HepG2 (cell line): ENCODE results near the gene ETV2. TPM values are rescaled to one million over a fixed set of nuclear protein-coding genes. Genes with fewer than 3 reads are reported as not detected.

Experiments
- ELF4 ChIP-seq: sonication (generic); formaldehyde crosslinking; IDR thresholded peaks from 2 replicates; pipeline ENCODE4 v1.5.0; 2020; ENCODE audit warnings: missing genetic modification reagents, mild to moderate bottlenecking, moderate library complexity, borderline replicate concordance
- FOXC1 ChIP-seq: sonication (generic); formaldehyde crosslinking; IDR thresholded peaks from 2 replicates; pipeline ENCODE4 v1.8.0; 2022; ENCODE audit warnings: mild to moderate bottlenecking, missing genetic modification reagents, borderline replicate concordance
- GABPB1 ChIP-seq: IDR thresholded peaks from 2 replicates; pipeline ENCODE4 v1.6.1; 2016; ENCODE audit warnings: mild to moderate bottlenecking, missing genetic modification reagents, moderate library complexity, missing compliant biosample characterization
- GATAD2A ChIP-seq: IDR thresholded peaks from 2 replicates; pipeline ENCODE4 v1.6.1; 2016
- HOMEZ ChIP-seq: IDR thresholded peaks from 2 replicates; pipeline ENCODE4 v1.6.1; 2016; ENCODE audit warnings: low read depth
- KDM3A ChIP-seq: IDR thresholded peaks from 2 replicates; pipeline ENCODE4 v1.6.1; 2018; ENCODE audit warnings: low read depth, missing compliant biosample characterization
- SOX6 ChIP-seq, 2 experiments: fragments of 450-650 bp in 1 of 2; sonication (generic) in 1 of 2; formaldehyde crosslinking in 1 of 2; IDR thresholded peaks; 2 replicates each; pipeline versions ENCODE4 v1.4.0 to v1.6.1; 2017 to 2020; ENCODE audit warnings: antibody characterized with exemption in 1 of 2, mild to moderate bottlenecking in 1 of 2, missing genetic modification reagents in 1 of 2
- ZSCAN30 ChIP-seq: sonication (generic); formaldehyde crosslinking; IDR thresholded peaks from 2 replicates; pipeline ENCODE4 v1.5.0; 2020; ENCODE audit warnings: mild to moderate bottlenecking, missing genetic modification reagents
- polyA plus RNA-seq, 8 experiments: library from polyadenylated mRNA; depleted of rRNA in 3 of 8; stranded (reverse) in 7 of 8; unstranded in 1 of 8; fragments of >200 nt; fragmentation: Illumina TruSeq in 4 of 8; extraction: Trizol in 4 of 8; gene quantifications; 2 replicates each; pipeline versions ENCODE4 v1.2.1 to v1.2.3, GENCODE V29; 2011 to 2016; ENCODE audit warnings: low read depth in 4 of 8, missing spikeins in 1 of 8, mixed read lengths in 1 of 8; ENCODE audit not compliant: insufficient read depth in 1 of 8
- total RNA-seq, 5 experiments: library from RNA; depleted of rRNA; stranded (reverse); fragments of >200 nt; fragmentation: Illumina TruSeq; extraction: Trizol; gene quantifications; 2 replicates each; pipeline ENCODE4 v1.2.3, GENCODE V29; 2016; ENCODE audit warnings: low read depth in 1 of 5
- TF ChIP-seq, protein P1 (sequence below): sonication (generic); IDR thresholded peaks from 2 replicates; pipeline ENCODE4 v1.6.1; 2016; ENCODE audit warnings: low read depth, borderline replicate concordance
- TF ChIP-seq, protein P2 (sequence below): sonication (generic); formaldehyde crosslinking; IDR thresholded peaks from 2 replicates; pipeline ENCODE4 v1.8.1; 2023; ENCODE audit warnings: mild to moderate bottlenecking, missing genetic modification reagents
- TF ChIP-seq, protein P3 (sequence below): sonication (generic); formaldehyde crosslinking; IDR thresholded peaks from 2 replicates; pipeline ENCODE4 v1.5.0; 2020; ENCODE audit warnings: mild to moderate bottlenecking, missing genetic modification reagents
- TF ChIP-seq, protein P4 (sequence below): sonication (generic); formaldehyde crosslinking; IDR thresholded peaks from 2 replicates; pipeline ENCODE4 v1.5.0; 2020; ENCODE audit warnings: missing genetic modification reagents
- TF ChIP-seq, protein P5 (sequence below): sonication (generic); formaldehyde crosslinking; IDR thresholded peaks from 2 replicates; pipeline ENCODE4 v1.4.0; 2020; ENCODE audit warnings: mild to moderate bottlenecking, low read depth, missing genetic modification reagents
- TF ChIP-seq, protein P6 (sequence below): sonication (generic); formaldehyde crosslinking; IDR thresholded peaks from 2 replicates; pipeline ENCODE4 v1.4.0; 2020; ENCODE audit warnings: missing genetic modification reagents

The ETV2 gene
- total and polyA plus RNA-seq, 2 of the 13 experiments (the other 11 are each of a cell fraction or from before 2014, with no cell fraction given) = 0.07 to 0.20 TPM

DNA sequence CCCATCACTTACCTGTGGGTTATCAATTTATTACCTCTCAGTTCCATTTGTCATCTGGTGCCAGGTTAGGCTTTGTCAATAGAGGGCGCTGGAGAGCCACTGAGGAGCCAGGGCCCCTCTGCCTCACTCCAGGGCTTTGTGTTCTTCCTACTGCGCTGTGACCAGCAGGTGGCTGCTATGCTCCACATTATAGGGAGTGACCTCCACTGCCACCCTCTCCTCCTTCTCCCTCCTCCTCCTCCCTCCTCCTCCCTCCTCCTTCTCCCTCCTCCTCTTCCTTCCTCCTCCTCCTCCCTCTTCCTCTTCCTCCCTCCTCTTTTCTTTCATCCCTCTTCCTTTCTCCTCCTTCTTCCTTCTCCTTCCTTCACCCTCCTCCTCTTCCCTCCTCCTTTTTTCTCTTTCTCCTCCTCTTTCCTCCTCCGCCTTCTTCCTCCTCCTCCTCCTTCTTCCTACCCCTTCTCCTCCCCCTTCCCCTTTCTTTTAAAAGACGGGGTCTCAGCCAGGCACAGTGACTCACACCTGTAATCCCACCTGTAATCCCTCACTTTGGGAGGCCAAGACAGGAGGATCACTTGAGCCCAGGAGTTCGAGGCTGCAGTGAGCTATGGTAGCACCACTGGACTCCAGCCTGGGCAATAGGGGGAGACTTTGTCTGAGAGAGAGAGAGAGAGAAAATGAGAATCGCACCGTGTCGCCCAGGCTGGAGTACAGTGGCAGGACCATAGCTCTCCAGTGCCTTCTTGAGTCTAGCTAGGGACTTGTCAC, 52.5 kb downstream of the ETV2 start (continued):
- TF ChIP-seq, protein P1, sequence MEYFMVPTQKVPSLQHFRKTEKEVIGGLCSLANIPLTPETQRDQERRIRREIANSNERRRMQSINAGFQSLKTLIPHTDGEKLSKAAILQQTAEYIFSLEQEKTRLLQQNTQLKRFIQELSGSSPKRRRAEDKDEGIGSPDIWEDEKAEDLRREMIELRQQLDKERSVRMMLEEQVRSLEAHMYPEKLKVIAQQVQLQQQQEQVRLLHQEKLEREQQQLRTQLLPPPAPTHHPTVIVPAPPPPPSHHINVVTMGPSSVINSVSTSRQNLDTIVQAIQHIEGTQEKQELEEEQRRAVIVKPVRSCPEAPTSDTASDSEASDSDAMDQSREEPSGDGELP = peak; percentile 37; the same call in 1 of the 2 replicates
- TF ChIP-seq HOMEZ (CRISPR knock-in tag) (peak; percentile 72; the same call in 1 of the 2 replicates), ELF4 (CRISPR knock-in tag) (no peak), GABPB1 (CRISPR knock-in tag) (peak; percentile 51; the same call in 1 of the 2 replicates), ZSCAN30 (CRISPR knock-in tag) (no peak), SOX6 (IDR thresholded peaks at IDR 0.05) (no peak), SOX6 (CRISPR knock-in tag; IDR thresholded peaks at IDR 0.05) (peak; percentile 47; the same call in 1 of the 2 replicates), KDM3A (CRISPR knock-in tag) (no peak), GATAD2A (peak; percentile 62; the same call in 1 of the 2 replicates), FOXC1 (CRISPR knock-in tag) (no peak)
- TF ChIP-seq, protein P2, sequence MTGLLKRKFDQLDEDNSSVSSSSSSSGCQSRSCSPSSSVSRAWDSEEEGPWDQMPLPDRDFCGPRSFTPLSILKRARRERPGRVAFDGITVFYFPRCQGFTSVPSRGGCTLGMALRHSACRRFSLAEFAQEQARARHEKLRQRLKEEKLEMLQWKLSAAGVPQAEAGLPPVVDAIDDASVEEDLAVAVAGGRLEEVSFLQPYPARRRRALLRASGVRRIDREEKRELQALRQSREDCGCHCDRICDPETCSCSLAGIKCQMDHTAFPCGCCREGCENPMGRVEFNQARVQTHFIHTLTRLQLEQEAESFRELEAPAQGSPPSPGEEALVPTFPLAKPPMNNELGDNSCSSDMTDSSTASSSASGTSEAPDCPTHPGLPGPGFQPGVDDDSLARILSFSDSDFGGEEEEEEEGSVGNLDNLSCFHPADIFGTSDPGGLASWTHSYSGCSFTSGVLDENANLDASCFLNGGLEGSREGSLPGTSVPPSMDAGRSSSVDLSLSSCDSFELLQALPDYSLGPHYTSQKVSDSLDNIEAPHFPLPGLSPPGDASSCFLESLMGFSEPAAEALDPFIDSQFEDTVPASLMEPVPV (CRISPR knock-in tag) = no peak
- TF ChIP-seq, protein P3, sequence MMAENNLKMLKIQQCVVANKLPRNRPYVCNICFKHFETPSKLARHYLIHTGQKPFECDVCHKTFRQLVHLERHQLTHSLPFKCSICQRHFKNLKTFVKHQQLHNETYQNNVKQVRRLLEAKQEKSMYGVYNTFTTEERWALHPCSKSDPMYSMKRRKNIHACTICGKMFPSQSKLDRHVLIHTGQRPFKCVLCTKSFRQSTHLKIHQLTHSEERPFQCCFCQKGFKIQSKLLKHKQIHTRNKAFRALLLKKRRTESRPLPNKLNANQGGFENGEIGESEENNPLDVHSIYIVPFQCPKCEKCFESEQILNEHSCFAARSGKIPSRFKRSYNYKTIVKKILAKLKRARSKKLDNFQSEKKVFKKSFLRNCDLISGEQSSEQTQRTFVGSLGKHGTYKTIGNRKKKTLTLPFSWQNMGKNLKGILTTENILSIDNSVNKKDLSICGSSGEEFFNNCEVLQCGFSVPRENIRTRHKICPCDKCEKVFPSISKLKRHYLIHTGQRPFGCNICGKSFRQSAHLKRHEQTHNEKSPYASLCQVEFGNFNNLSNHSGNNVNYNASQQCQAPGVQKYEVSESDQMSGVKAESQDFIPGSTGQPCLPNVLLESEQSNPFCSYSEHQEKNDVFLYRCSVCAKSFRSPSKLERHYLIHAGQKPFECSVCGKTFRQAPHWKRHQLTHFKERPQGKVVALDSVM (CRISPR knock-in tag) = peak; percentile 79; the same call in 1 of the 2 replicates
- TF ChIP-seq, protein P4, sequence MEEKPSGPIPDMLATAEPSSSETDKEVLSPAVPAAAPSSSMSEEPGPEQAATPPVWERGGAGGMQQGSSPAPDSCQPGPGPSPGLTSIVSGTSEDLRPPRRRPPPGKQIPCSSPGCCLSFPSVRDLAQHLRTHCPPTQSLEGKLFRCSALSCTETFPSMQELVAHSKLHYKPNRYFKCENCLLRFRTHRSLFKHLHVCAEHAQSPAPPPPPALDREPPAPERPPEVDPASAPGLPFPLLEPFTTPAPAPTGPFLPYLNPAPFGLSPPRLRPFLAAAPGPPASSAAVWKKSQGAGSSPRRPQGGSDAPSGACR (CRISPR knock-in tag) = 0 out of 2 replicates have a peak, but pooled peaks have one; percentile 33
- TF ChIP-seq, protein P5, sequence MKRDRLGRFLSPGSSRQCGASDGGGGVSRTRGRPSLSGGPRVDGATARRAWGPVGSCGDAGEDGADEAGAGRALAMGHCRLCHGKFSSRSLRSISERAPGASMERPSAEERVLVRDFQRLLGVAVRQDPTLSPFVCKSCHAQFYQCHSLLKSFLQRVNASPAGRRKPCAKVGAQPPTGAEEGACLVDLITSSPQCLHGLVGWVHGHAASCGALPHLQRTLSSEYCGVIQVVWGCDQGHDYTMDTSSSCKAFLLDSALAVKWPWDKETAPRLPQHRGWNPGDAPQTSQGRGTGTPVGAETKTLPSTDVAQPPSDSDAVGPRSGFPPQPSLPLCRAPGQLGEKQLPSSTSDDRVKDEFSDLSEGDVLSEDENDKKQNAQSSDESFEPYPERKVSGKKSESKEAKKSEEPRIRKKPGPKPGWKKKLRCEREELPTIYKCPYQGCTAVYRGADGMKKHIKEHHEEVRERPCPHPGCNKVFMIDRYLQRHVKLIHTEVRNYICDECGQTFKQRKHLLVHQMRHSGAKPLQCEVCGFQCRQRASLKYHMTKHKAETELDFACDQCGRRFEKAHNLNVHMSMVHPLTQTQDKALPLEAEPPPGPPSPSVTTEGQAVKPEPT (CRISPR knock-in tag) = no peak
- TF ChIP-seq, protein P6, sequence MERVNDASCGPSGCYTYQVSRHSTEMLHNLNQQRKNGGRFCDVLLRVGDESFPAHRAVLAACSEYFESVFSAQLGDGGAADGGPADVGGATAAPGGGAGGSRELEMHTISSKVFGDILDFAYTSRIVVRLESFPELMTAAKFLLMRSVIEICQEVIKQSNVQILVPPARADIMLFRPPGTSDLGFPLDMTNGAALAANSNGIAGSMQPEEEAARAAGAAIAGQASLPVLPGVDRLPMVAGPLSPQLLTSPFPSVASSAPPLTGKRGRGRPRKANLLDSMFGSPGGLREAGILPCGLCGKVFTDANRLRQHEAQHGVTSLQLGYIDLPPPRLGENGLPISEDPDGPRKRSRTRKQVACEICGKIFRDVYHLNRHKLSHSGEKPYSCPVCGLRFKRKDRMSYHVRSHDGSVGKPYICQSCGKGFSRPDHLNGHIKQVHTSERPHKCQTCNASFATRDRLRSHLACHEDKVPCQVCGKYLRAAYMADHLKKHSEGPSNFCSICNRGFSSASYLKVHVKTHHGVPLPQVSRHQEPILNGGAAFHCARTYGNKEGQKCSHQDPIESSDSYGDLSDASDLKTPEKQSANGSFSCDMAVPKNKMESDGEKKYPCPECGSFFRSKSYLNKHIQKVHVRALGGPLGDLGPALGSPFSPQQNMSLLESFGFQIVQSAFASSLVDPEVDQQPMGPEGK (CRISPR knock-in tag) = no peak
